ENCODE results near the gene ORC5.

The ORC5 gene

DNA sequence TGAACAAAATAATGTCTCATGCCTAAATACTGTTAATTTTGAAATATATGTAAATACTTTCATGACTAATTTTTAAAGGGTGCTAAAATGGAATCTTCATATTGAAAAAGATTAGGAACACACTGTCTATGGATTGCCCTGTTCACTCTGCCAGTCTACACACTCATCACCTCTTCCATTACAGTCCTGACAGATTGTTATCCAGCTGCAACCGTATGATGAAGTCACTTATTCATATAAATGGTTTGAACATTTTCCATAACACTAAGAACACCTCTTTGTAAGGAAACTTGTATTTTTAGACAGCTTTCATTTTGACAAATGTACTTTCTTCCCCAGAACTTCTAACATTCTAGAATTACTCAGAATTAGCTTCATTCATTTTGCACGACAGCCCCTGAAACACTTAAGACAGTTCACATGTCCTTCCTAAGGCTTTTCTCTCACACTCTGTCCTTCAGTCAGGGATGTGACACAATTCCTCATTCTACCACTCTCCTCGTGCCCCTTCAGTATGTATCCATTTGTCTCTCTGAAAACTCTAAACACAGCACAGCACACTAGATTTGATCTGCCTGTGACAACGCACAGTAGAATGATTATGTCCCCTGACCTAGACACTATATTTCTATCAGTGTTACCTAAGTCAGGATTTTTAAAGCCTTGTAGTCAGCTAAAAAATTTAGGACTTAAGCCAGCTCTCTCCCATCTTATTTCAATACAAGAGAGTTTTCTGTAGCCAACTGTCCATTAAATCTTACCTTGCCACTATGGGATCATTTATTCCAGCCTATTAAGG lies 71.9 kb downstream of the ORC5 start:
- ChIA-PET CTCF (no interaction called here), POLR2A (no interaction called here)
- no peak for DNase-seq (ENCODE audit: extremely low spot score)
- TF ChIP-seq, protein P1, sequence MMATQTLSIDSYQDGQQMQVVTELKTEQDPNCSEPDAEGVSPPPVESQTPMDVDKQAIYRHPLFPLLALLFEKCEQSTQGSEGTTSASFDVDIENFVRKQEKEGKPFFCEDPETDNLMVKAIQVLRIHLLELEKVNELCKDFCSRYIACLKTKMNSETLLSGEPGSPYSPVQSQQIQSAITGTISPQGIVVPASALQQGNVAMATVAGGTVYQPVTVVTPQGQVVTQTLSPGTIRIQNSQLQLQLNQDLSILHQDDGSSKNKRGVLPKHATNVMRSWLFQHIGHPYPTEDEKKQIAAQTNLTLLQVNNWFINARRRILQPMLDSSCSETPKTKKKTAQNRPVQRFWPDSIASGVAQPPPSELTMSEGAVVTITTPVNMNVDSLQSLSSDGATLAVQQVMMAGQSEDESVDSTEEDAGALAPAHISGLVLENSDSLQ (IDR thresholded peaks at IDR 0.05) = no peak
- TF ChIP-seq FOXK2 (IDR thresholded peaks at IDR 0.05) = no peak
- no peak for TF ChIP-seq HDGF (IDR thresholded peaks at IDR 0.05; ENCODE audit: borderline replicate concordance)
- no peak for TF ChIP-seq L3MBTL2 (conservative IDR thresholded peaks at IDR 0.05)
- TF ChIP-seq ELF4 (IDR thresholded peaks at IDR 0.05) = no peak

DNA sequence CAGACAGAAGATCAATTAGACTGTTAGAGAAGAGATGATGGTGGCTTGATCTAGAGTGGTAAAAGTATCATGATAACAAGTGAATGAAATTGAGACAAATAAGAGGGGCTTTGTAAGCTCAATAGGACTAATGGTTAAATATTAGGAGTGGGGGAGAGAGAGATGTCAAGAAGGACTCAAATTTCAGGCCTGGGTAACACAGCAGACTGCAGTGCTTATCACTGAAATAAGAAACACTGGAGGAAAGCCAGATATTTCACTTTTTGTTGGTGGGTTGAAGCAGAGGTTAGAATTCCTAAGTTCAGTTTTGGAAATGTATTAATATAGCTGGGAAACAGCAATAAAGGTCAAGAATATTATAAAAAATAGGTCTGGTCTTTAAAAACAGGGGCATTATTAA lies 74.6 kb downstream of the ORC5 start:
- POLR2A ChIA-PET = no interaction called here
- TF ChIP-seq, protein P1 (IDR thresholded peaks at IDR 0.05) = no peak
- no peak for TF ChIP-seq TARDBP (IDR thresholded peaks at IDR 0.05)
- TF ChIP-seq BHLHE40 (IDR thresholded peaks at IDR 0.05; ENCODE audit: borderline replicate concordance) = no peak
- no peak for TF ChIP-seq HDGF (IDR thresholded peaks at IDR 0.05; ENCODE audit: borderline replicate concordance)
- no peak for TF ChIP-seq L3MBTL2 (conservative IDR thresholded peaks at IDR 0.05)
- no peak for TF ChIP-seq LEF1 (IDR thresholded peaks at IDR 0.05; ENCODE audit: borderline replicate concordance)
- no peak for TF ChIP-seq FOXA1 (IDR thresholded peaks at IDR 0.05)
- TF ChIP-seq FOXM1 (IDR thresholded peaks at IDR 0.05; ENCODE audit: borderline replicate concordance) = no peak
- TF ChIP-seq FOXK2 (IDR thresholded peaks at IDR 0.05) = no peak
- TF ChIP-seq ZNF384 (IDR thresholded peaks at IDR 0.05) = no peak
- no peak for TF ChIP-seq SP1 (IDR thresholded peaks at IDR 0.05)
- TF ChIP-seq ARNT (IDR thresholded peaks at IDR 0.05) = no peak
- TF ChIP-seq NFRKB (IDR thresholded peaks at IDR 0.05) = no peak
- TF ChIP-seq SUZ12 (IDR thresholded peaks at IDR 0.05) = no peak
- no peak for TF ChIP-seq ELF4 (IDR thresholded peaks at IDR 0.05)
- TF ChIP-seq CTBP1 (IDR thresholded peaks at IDR 0.05; ENCODE audit: borderline replicate concordance) = no peak
- CTCF ChIA-PET = no interaction called here
- no peak for DNase-seq (ENCODE audit: extremely low spot score)

DNA sequence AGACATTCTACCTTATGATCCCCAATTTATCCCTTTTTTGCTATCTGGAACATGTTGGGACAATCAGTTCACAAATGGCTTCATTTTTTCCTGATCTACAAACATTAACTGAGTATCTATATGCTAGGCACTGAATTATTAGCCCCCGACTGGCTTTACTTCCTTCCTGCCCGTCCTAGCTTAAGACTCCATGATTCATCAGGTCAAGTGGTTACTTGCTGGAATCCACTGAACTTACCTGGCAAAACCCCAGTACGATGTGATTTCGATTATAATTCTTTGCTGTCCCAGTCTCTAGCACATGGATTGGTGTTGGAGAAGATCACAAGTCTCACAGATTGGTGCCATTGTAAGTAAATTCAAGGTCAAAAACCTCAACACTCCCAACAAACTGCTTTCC lies 77.1 kb downstream of the ORC5 start:
- ChIA-PET CTCF (no interaction called here), POLR2A (no interaction called here)
- TF ChIP-seq NFRKB (IDR thresholded peaks at IDR 0.05) = no peak
- TF ChIP-seq, protein P1 (IDR thresholded peaks at IDR 0.05) = no peak
- TF ChIP-seq L3MBTL2 (conservative IDR thresholded peaks at IDR 0.05) = no peak
- TF ChIP-seq ZNF384 (IDR thresholded peaks at IDR 0.05) = no peak
- TF ChIP-seq SUZ12 (IDR thresholded peaks at IDR 0.05) = no peak
- TF ChIP-seq HDGF (IDR thresholded peaks at IDR 0.05; ENCODE audit: borderline replicate concordance) = no peak
- TF ChIP-seq ARNT (IDR thresholded peaks at IDR 0.05) = no peak
- no peak for TF ChIP-seq BHLHE40 (IDR thresholded peaks at IDR 0.05; ENCODE audit: borderline replicate concordance)
- DNase-seq (ENCODE audit: extremely low spot score) = no peak

DNA sequence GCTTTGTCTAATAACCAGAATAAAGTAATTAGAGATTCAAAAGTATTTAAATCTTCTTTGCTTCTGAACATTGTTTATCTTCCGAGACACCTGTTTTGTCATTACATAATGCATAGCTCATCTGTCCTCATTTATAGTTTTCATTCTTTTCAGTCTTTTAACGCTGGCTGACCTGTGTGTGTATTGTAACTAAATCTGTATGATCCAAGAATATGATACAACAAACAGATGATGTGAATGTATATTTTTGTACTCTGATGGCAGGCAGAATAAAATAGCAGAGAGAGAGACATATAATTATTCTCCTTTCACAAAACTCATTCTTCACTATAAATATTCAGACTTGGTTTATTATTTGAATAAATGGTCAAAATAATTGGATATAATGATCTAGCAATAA lies 80.6 kb downstream of the ORC5 start:
- DNase-seq (ENCODE audit: extremely low spot score) = no peak
- ChIA-PET POLR2A (no interaction called here), CTCF (no interaction called here)
- TF ChIP-seq FOXK2 (IDR thresholded peaks at IDR 0.05) (no peak), CTBP1 (IDR thresholded peaks at IDR 0.05; ENCODE audit: borderline replicate concordance) (no peak), HDGF (IDR thresholded peaks at IDR 0.05; ENCODE audit: borderline replicate concordance) (no peak), SUZ12 (IDR thresholded peaks at IDR 0.05) (no peak), FOXA1 (IDR thresholded peaks at IDR 0.05) (no peak), SP1 (IDR thresholded peaks at IDR 0.05) (no peak), ZNF384 (IDR thresholded peaks at IDR 0.05) (no peak), ARNT (IDR thresholded peaks at IDR 0.05) (no peak), TARDBP (IDR thresholded peaks at IDR 0.05) (no peak), FOXM1 (IDR thresholded peaks at IDR 0.05; ENCODE audit: borderline replicate concordance) (no peak), BHLHE40 (IDR thresholded peaks at IDR 0.05; ENCODE audit: borderline replicate concordance) (no peak), L3MBTL2 (conservative IDR thresholded peaks at IDR 0.05) (no peak), NFRKB (IDR thresholded peaks at IDR 0.05) (no peak)
- TF ChIP-seq, protein P1 (IDR thresholded peaks at IDR 0.05) = no peak

DNA sequence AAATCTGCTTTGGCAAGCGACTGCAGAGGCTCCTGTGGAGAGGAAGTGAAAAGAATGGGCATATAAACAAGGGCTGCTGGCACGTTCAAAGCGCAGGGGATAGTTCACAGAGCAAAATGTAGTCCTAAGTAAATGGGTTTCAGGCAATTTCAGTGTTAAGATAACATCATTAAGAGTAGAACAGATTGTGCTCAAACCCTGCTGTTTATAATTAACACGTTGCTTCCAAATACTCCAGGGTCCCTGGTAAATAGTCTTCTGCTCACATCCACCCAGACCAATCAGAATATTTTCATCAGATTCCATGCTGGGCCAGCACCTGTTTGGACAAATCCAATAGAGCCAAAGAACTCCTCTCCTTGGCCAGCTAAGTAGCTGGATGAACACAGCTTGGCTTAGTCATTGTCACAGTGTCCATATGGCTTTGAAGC lies 81.4 kb downstream of the ORC5 start:
- TF ChIP-seq ARNT (IDR thresholded peaks at IDR 0.05) = no peak
- no peak for TF ChIP-seq NFRKB (IDR thresholded peaks at IDR 0.05)
- TF ChIP-seq L3MBTL2 (conservative IDR thresholded peaks at IDR 0.05) = no peak
- TF ChIP-seq FOXA1 (IDR thresholded peaks at IDR 0.05) = no peak
- no peak for TF ChIP-seq SUZ12 (IDR thresholded peaks at IDR 0.05)
- TF ChIP-seq LEF1 (IDR thresholded peaks at IDR 0.05; ENCODE audit: borderline replicate concordance) = no peak
- TF ChIP-seq CTBP1 (IDR thresholded peaks at IDR 0.05; ENCODE audit: borderline replicate concordance) = no peak
- TF ChIP-seq, protein P1 (IDR thresholded peaks at IDR 0.05) = no peak
- no peak for TF ChIP-seq FOXM1 (IDR thresholded peaks at IDR 0.05; ENCODE audit: borderline replicate concordance)
- no peak for TF ChIP-seq HDGF (IDR thresholded peaks at IDR 0.05; ENCODE audit: borderline replicate concordance)
- TF ChIP-seq ELF4 (IDR thresholded peaks at IDR 0.05) = no peak
- no peak for TF ChIP-seq FOXK2 (IDR thresholded peaks at IDR 0.05)
- TF ChIP-seq BHLHE40 (IDR thresholded peaks at IDR 0.05; ENCODE audit: borderline replicate concordance) = no peak
- no peak for TF ChIP-seq ZNF384 (IDR thresholded peaks at IDR 0.05)
- TF ChIP-seq TARDBP (IDR thresholded peaks at IDR 0.05) = no peak
- TF ChIP-seq SP1 (IDR thresholded peaks at IDR 0.05) = no peak
- CTCF ChIA-PET = no interaction called here
- POLR2A ChIA-PET = no interaction called here
- DNase-seq (ENCODE audit: extremely low spot score) = no peak
